Stomach smooth muscle (tissue), 2 donors: ENCODE data around the gene APOA5.
"Not testable (repeated sequence)": the region's sequence is repeated elsewhere in the genome, so short reads cannot be mapped to it uniquely, and the experiment has no call there.

Source experiments
- H3K27ac ChIP-seq: one replicate; pipeline ENCODE4 v1.7.0; 2013; ENCODE audit warnings: mild to moderate bottlenecking, low read length, inconsistent platforms
- H3K27me3 ChIP-seq, 2 donors: one replicate each; pipeline ENCODE4 v1.7.0; 2013; ENCODE audit warnings: low read length in 2 of 2; ENCODE audit not compliant: insufficient read depth in 2 of 2, control insufficient read depth in 1 of 2
- H3K36me3 ChIP-seq, 2 donors: one replicate each; pipeline ENCODE4 v1.7.0; 2013; ENCODE audit warnings: low read length in 2 of 2; ENCODE audit not compliant: control insufficient read depth in 2 of 2, insufficient read depth in 2 of 2
- H3K4me1 ChIP-seq: one replicate; pipeline ENCODE4 v1.7.0; 2013; ENCODE audit warnings: low read length; ENCODE audit not compliant: control insufficient read depth, insufficient read depth
- H3K4me3 ChIP-seq, 2 donors: one replicate each; pipeline ENCODE4 v1.7.0; 2013; ENCODE audit warnings: low read length in 2 of 2
- H3K9ac ChIP-seq, 2 donors: one replicate each; pipeline ENCODE4 v1.7.0; 2013; ENCODE audit warnings: low read length in 2 of 2, mild to moderate bottlenecking in 1 of 2
- H3K9me3 ChIP-seq, 2 donors: one replicate each; pipeline ENCODE4 v1.7.0; 2013; ENCODE audit warnings: low read length in 2 of 2; ENCODE audit not compliant: control insufficient read depth in 2 of 2
- donor health status: healthy.
- donor health status: Pancreatic carcinoma.

The APOA5 gene

GRCh38 chr11:116762132-116762531, 29.5 kb downstream of the APOA5 start:
- no peaks in the 10 kb centered on the region for H3K27me3 ChIP-seq
- no peaks in the 10 kb centered on the region for H3K9me3 ChIP-seq
- H3K27ac ChIP-seq: no peak overlapping the region
- H3K36me3 ChIP-seq: peaks cover 39 to 53% of the 10 kb centered on the region in 2 donors
- no peak overlapping the region for H3K4me3 ChIP-seq
- no peaks in the 10 kb centered on the region for H3K4me1 ChIP-seq
- no peak overlapping the region for H3K9ac ChIP-seq

DNA sequence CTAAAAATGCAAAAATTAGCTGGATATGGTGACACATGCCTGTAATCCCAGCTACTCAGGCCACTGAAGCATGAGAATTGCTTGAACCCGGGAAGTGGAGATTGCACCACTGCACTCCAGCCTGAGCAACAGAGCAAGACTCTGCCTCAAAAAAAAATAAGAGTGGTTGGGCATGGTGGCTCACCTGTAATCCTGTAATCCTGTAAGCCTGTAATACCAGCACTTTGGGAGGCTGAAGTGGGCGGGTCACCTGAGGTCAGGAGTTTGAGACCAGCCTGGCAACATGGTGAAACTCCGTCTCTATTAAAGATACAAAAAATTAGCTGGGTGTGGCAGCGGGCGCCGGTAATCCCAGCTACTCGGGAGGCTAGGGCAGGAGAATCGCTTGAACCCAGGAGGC, 35.6 kb downstream of the APOA5 start:
- H3K9me3 ChIP-seq, H3K4me1 ChIP-seq, H3K4me3 ChIP-seq, H3K27ac ChIP-seq, H3K27me3 ChIP-seq, H3K9ac ChIP-seq: not testable (repeated sequence)
- peaks cover 31 to 38% of the 10 kb centered on the region in 2 donors for H3K36me3 ChIP-seq

DNA sequence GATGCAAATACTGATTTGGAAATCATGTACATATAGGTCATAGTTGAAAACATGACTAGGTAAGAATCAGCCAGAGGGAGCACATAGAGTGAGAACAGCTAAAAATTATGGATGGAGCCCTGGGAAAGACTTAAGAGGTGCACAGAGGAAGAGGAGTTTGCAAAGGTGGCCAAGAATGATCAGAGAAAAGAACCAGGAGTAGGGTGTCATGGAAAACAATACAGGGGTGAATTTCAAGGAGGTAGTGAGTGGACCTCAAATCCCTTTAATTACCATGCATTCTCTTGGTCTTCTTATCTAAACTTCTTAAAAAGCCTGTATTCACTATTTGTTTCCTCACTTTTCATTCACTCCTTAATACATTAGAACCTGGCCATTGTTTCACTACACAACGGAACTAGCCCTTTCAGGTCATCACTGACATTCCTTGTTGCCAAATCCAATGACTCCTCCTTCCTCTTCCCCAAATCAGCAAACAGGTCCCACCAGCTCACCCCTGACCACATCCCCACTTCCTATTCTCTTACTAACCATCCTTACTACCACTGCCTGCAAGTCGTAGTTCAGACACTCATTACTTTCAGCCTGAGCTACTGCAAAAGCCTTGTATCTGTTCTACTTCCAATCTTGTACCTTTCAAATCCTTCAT, 41.5 kb downstream of the APOA5 start:
- H3K27ac ChIP-seq: no peak overlapping the region
- no peaks in the 10 kb centered on the region for H3K9me3 ChIP-seq
- H3K27me3 ChIP-seq: no peaks in the 10 kb centered on the region
- no peak overlapping the region for H3K9ac ChIP-seq
- H3K4me3 ChIP-seq: no peak overlapping the region
- peaks cover 31 to 43% of the 10 kb centered on the region in 2 donors for H3K36me3 ChIP-seq
- H3K4me1 ChIP-seq: no peaks in the 10 kb centered on the region

GRCh38 chr11:116742104-116742503, 49.6 kb downstream of the APOA5 start:
- Histone ChIP-seq H3K4me1 (no peaks in the 10 kb centered on the region), H3K4me3 (no peak overlapping the region), H3K9me3 (no peaks in the 10 kb centered on the region), H3K27me3 (no peaks in the 10 kb centered on the region), H3K36me3 (peaks cover 4 to 8% of the 10 kb centered on the region in 2 donors), H3K27ac (no peak overlapping the region), H3K9ac (no peak overlapping the region)

DNA sequence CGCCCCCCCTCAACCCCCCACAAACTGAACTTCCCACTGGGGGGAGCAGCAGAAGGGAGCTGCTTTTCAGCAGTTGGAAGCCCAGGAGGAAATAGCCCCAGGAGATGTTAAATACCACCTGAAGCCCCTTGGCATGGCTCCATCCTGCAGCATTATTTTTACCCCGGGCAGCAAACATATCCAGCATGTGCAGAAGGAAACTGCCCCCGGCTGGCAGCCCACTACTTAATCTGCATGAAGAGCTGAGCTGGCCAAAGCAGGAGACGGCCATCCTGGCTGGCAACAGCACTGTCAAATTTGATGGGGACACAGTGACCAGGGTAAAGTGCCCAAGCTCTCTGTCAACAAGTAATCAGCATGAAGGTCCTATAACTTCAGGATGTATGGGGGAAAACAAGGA, 50.9 kb downstream of the APOA5 start:
- H3K4me3 ChIP-seq: no peak overlapping the region
- no peaks in the 10 kb centered on the region for H3K36me3 ChIP-seq
- no peak overlapping the region for H3K9ac ChIP-seq
- H3K27me3 ChIP-seq: no peaks in the 10 kb centered on the region
- H3K4me1 ChIP-seq: no peaks in the 10 kb centered on the region
- no peaks in the 10 kb centered on the region for H3K9me3 ChIP-seq
- H3K27ac ChIP-seq: no peak overlapping the region
